COLO668 (cell line): ENCODE measurements around the gene SEPTIN8.

Source experiments
- DNase-seq: peaks from one replicate; lab custom pipeline; 2025; ENCODE audit not compliant: unreplicated experiment; lab: John Stamatoyannopoulos, UW

The SEPTIN8 gene

GRCh38 chr5:132751971-132752580 lies 25.0 kb downstream of the SEPTIN8 start:
- DNase-seq = no peak

DNA sequence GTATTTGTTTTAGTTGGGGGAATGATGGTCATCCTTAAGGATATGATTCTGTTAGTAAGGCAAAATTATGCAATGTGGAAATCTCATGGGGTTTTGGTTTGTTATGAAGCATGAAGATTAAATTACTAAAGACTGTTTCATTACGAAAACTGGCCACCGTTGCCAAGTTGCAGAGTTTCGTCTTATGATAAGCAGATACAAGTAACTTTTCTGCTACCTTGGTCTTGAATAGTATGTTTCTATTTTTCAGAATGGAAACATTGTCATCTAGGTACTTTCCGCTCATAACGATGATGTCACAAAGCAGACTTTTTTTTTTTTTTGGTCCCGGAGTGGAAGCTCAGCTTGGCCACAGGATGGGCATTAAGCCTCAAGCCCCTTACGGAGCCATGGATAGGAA lies 25.6 kb downstream of the SEPTIN8 start:
- no peak for DNase-seq

- DNase-seq = no peak
Measured at GRCh38 chr5:132750471-132751230, 26.4 kb downstream of the SEPTIN8 start.

GRCh38 chr5:132749506-132749905 lies 27.5 kb downstream of the SEPTIN8 start:
- no peak for DNase-seq

DNA sequence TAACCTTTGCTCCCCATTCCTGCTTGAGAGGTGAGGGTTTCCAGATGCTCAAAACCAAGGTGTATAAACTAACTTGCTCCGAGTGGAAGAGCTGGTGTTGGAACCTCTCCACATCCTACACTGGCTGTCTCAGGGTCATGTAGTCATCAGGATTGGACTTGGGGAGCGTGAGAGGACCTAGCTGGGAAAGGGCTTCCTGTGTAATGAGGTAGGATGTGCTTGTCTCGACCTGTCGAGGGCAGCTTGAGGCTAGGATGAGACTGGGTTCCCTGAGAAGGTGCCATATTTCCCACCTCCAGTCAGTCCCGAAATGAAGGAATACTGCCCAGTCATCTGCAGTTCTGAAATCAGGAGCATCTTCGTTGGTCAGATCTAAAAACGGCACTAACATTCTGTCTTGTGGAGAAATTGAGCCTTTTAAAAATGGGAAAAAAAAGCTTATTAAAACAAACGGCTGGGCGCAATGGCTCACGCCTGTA lies 28.5 kb downstream of the SEPTIN8 start:
- DNase-seq = no peak

- no peak for DNase-seq
Measured at GRCh38 chr5:132747616-132748440, 29.2 kb downstream of the SEPTIN8 start.

DNA sequence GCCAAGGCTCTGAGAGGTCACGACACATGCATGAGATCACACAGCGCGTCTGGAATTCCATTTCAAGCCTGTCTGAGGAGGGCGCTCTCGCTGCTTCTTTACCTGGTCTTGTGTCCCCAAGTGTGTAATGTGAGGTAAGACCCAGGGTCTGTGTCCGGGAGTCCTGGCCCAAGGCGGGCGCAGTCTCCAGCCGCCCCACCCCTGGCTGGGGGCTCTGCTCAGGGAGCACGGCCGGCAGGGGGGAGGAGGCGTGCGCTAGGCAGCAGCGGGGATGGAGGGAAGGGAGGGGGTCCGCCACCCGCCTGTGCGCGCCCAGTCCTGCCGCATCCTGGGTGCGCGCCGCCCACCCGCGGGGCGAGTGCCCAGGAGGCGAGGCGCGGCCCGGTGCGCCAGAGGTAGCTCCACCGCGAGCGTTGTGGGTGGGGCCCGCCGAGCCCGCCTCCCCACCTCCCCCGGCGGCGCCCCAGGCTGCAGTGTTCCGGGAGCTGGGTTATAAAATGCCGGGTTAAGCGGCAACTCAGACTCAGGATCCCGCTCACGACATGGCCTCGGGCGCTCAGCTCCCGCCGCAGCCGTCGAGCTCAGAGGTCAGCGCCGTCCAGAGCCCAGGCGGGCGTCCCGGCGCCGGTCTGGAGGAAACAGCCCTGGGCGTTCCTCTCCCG lies 30.0 kb downstream of the SEPTIN8 start, which contains the start of gene CCNI2:
TSS of gene CCNI2 (plus strand) at position 473 of the 662 bp plus-strand sequence. CDS start at position 543, 70 bp downstream.
- peak; percentile 34 for DNase-seq

DNA sequence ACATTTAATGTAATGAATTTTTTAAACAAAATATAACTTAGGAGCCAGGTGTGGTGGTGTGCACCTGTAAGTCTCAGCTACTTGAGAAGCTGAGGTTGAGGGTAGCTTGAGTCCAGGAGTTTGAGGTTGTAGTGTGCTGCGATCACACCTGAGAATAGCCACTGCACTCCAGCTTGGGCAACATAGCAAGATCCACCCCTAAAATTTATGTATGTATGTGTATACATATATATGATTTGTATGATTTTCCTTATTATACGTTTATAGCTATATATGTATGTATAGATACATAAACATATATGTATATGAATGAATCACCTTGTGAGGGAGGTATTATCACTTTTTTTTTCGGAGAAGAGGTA lies 30.5 kb downstream of the SEPTIN8 start:
- DNase-seq = no peak

- no peak for DNase-seq
Measured at GRCh38 chr5:132744659-132745058, 32.4 kb downstream of the SEPTIN8 start.

DNA sequence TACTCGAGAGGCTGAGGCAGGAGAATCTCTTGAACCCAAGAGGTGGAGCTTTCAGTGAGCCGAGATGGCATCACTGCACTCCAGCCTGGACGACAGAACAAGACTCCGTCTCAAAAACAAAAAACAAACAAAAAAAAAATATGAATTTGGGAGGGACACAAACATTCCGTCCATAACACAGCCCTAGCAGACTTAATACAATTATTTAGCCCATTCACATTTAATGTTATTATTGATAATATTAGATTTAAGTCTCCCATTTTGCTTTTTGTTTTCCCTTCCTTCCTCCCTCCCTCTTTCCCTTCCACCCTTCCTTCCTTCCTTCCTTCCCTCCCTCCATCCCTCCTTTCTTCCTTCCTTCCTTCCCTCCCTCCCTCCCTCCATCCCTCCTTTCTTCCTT lies 34.4 kb downstream of the SEPTIN8 start:
- no peak for DNase-seq

DNA sequence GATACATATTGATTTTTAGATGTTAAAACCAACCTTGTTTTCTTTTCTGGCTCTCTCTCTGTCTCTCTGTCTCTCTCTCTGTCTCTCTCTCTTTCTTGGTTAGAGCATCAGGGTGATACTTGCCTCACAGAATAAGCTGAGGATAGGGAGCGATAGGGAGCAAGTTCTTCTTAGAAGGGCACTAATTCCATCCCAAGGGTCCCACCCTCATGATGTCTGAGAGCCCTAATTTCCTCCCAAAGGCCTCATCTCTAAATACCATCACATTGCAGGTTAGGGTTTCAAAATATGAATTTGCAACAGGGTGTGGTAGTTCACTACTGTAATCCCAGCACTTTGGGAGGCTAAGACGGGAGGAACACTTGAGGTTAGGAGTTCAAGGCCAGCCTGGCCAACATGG lies 34.9 kb downstream of the SEPTIN8 start:
- DNase-seq = no peak

- DNase-seq = no peak
Measured at GRCh38 chr5:132739232-132739631, 37.8 kb downstream of the SEPTIN8 start.

DNA sequence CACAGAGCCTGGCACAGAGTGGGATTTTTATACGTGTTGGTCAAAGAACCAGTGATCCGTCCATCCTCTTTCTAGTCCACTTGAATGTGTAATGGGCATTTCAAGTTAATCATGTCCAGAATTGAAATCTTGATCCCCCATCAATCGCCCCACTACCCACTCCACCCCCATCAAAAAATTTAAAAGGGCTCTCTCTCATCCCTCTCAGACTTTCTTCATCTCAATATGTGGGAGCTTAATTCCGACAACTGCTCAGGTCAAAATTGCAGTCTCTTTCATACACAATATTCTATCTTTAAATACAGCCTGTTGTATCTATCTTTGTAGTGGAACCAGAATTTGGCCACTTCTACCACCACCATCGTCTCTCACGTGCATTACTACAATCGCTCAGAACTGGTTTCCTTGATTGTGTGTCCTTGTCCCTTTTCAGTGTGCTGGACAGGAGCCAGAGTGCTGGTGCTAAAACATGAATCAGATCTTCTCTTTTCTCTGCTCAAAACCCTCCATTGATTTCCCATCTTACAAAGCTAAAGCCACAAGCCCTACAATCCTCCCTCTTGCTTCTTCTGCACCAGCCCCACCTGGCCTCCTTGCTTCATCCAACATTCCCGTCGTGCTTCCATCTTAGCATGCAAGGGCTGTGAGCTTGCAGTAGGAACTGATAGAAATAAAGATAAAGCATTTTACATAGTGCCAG lies 38.9 kb downstream of the SEPTIN8 start:
- DNase-seq = no peak

GRCh38 chr5:132736853-132737833 lies 39.9 kb downstream of the SEPTIN8 start, which contains the start of gene KIF3A:
KIF3A (minus strand) TSS chr5:132737546; CDS start chr5:132737419, 127 bp downstream.
- peak; percentile 94 for DNase-seq

GRCh38 chr5:132734687-132735086 lies 42.4 kb downstream of the SEPTIN8 start:
- DNase-seq = no peak

GRCh38 chr5:132733499-132734148 lies 43.4 kb downstream of the SEPTIN8 start:
- DNase-seq = no peak

DNA sequence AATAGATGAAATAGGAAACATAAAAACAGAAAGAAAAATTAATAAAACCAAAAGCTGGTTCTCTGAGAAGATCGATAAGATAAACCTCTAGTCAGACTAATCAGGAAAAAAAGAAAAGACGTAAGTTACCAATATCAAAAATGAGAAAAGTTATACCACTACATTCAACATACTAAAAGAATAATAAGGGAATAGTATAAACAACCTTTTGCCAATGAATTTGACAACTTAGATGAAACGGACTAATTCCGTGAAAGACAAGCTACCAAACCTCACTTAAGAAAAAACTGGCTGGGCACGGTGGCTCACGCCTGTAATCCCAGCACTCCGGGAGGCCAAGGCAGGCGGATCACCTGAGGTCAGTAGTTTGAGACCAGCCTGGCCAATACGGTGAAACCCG lies 47.1 kb downstream of the SEPTIN8 start:
- no peak for DNase-seq

DNA sequence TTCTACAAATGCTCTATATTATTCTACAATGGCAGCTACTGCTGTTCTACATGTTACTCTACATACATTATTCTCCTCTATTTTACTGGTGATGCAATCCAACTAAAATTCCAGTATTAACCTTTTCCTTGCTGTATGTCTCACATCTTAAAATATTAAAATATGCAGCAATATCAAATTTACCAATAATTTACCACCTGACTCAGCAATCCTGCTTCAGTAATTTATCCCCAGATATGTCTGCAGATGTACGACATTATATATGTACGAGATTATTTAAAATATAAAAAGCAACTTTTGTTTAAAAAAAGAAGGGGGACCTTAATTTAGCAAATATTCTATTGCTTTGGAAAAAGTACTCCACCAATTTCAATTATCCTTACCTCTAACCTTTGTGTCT lies 51.3 kb downstream of the SEPTIN8 start:
- DNase-seq = no peak
